ENCODE results near the gene ZNF423. TPM values are rescaled to one million over a fixed set of nuclear protein-coding genes. Genes with fewer than 3 reads are reported as not detected.
A peak's percentile ranks its signal among the peaks of the same experiment; 100 is the strongest.

The ZNF423 gene
- total RNA-seq, 1 donor: 11.6 TPM

GRCh38 chr16:49889725-49890397, 33.9 kb upstream of the ZNF423 start:
- DNase-seq (ENCODE audit: insufficient read length, low spot score, missing footprints): peak; percentile 48
- Histone ChIP-seq H3K27me3 (ENCODE audit: insufficient read depth, low read length) (peaks cover 8% of the 10 kb centered on the region), H3K4me2 (ENCODE audit: insufficient read depth, low read length) (no peak overlapping the region), H3K36me3 (ENCODE audit: insufficient read depth, low read length) (no peaks in the 10 kb centered on the region), H2AFZ (ENCODE audit: low read length) (no peak overlapping the region), H4K20me1 (ENCODE audit: insufficient read depth, low read length) (no peaks in the 10 kb centered on the region), H3K27ac (ENCODE audit: low read depth, low read length) (no peak overlapping the region), H3K4me1 (ENCODE audit: insufficient read depth, low read length) (no peaks in the 10 kb centered on the region), H3K79me2 (ENCODE audit: insufficient read depth, low read length) (no peaks in the 10 kb centered on the region), H3K9me3 (ENCODE audit: low read depth, low read length) (peaks cover 2% of the 10 kb centered on the region), H3K4me3 (ENCODE audit: insufficient read depth, low read length) (no peak overlapping the region)
- no peak for TF ChIP-seq CTCF (IDR thresholded peaks at IDR 0.05; ENCODE audit: extremely low read depth, low read depth, low read length)

- Histone ChIP-seq H3K4me3 (ENCODE audit: insufficient read depth, low read length) (no peak overlapping the region), H3K27me3 (ENCODE audit: insufficient read depth, low read length) (peaks cover 2% of the 10 kb centered on the region), H3K79me2 (ENCODE audit: insufficient read depth, low read length) (no peaks in the 10 kb centered on the region), H3K4me1 (ENCODE audit: insufficient read depth, low read length) (no peaks in the 10 kb centered on the region), H3K4me2 (ENCODE audit: insufficient read depth, low read length) (no peak overlapping the region), H4K20me1 (ENCODE audit: insufficient read depth, low read length) (no peaks in the 10 kb centered on the region), H3K36me3 (ENCODE audit: insufficient read depth, low read length) (no peaks in the 10 kb centered on the region), H3K27ac (ENCODE audit: low read depth, low read length) (no peak overlapping the region), H3K9me3 (ENCODE audit: low read depth, low read length) (peaks cover 2% of the 10 kb centered on the region), H2AFZ (ENCODE audit: low read length) (no peak overlapping the region)
- TF ChIP-seq CTCF (IDR thresholded peaks at IDR 0.05; ENCODE audit: extremely low read depth, low read depth, low read length): no peak
- DNase-seq (ENCODE audit: insufficient read length, low spot score, missing footprints): peak; percentile 54
These were observed 30.7 kb upstream of the ZNF423 start for GRCh38 chr16:49886554-49887094.

GRCh38 chr16:49884033-49885015, 28.4 kb upstream of the ZNF423 start:
- H3K9me3 ChIP-seq (ENCODE audit: low read depth, low read length): no peaks in the 10 kb centered on the region
- no peak overlapping the region for H3K27ac ChIP-seq (ENCODE audit: low read depth, low read length)
- H3K36me3 ChIP-seq (ENCODE audit: insufficient read depth, low read length): no peaks in the 10 kb centered on the region
- no peak for TF ChIP-seq CTCF (IDR thresholded peaks at IDR 0.05; ENCODE audit: extremely low read depth, low read depth, low read length)
- no peaks in the 10 kb centered on the region for H3K79me2 ChIP-seq (ENCODE audit: insufficient read depth, low read length)
- no peaks in the 10 kb centered on the region for H3K4me1 ChIP-seq (ENCODE audit: insufficient read depth, low read length)
- no peak overlapping the region for H3K4me2 ChIP-seq (ENCODE audit: insufficient read depth, low read length)
- H3K27me3 ChIP-seq (ENCODE audit: insufficient read depth, low read length): no peaks in the 10 kb centered on the region
- H2AFZ ChIP-seq (ENCODE audit: low read length): no peak overlapping the region
- no peak overlapping the region for H3K4me3 ChIP-seq (ENCODE audit: insufficient read depth, low read length)
- DNase-seq (ENCODE audit: insufficient read length, low spot score, missing footprints): peak; percentile 49
- H4K20me1 ChIP-seq (ENCODE audit: insufficient read depth, low read length): no peaks in the 10 kb centered on the region
